GM21723 (cell line): ENCODE results near the gene KCNJ6.
"Not testable (repeated sequence)": the region's sequence is repeated elsewhere in the genome, so short reads cannot be mapped to it uniquely, and the experiment has no call there.

Experiments used
- ATAC-seq: cut with Tn5 transposase; IDR thresholded peaks from one replicate; pipeline ENCODE4 v1.9.1; 2021; ENCODE audit warnings: mild to moderate bottlenecking, moderate library complexity; ENCODE audit not compliant: unreplicated experiment

Gene KCNJ6

DNA sequence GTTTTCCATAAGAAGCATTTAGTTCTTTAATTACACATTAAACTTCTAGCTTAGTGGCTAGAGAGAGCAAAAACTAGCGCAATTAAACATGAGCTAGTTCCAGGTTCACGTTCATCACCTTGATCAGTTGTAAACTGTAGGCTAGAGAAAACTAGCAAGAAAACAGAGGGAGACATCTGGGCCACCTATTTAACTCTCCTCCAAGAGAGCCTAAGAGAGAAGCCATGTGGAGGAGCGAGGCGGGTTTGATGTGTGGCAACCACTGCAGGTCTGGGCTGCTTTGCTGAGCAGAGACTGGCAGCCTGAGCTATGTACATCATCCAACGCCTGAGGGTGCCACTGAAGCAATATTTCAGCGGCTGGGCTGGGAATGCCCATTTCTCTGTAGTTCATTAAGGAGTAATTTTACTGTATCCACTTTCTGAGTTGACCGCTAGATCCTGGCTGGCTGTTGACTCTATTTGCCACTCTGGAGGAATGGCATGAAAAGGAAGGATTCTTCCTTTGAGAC is 296.7 kb downstream of the KCNJ6 start:
- no peak for ATAC-seq

DNA sequence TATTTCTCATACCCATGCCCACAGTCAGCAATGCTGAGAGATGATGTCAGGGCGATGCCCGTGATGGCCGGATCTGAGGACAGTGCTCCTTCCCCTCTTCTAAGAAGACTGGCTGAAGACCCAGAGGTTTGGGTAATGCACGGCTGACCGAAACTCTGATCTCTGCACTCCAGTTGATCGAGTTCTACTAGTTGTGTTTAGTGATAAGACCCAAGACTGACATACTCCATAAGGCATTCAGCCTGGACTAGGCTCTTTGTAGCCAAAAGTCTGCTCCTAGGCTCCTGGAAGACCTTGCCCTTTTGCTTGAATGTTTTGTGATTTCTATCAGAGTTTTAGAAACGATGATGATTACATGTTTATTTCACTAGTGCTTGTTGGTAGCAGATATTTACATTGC is 298.2 kb downstream of the KCNJ6 start:
- no peak for ATAC-seq

DNA sequence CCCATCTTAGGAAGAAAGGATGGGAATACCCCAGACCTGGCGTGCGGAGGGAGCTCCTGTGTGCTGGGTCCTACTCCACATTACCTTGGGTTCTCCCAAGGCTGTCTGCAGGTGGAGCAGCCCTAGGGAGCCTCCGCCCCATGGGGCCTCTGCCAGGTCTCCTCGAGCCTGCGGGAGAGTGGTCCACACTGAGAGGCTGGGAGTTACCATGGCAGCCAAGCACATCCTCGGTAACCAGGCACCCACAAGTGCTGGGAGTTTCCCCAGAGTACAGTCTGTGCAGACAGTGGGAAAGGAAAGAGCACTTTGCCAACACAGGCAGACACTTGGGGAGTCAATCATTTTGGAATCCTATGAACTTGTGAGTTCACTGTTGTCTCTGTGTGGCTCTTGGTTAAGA is 300.3 kb downstream of the KCNJ6 start:
- ATAC-seq = no peak

DNA sequence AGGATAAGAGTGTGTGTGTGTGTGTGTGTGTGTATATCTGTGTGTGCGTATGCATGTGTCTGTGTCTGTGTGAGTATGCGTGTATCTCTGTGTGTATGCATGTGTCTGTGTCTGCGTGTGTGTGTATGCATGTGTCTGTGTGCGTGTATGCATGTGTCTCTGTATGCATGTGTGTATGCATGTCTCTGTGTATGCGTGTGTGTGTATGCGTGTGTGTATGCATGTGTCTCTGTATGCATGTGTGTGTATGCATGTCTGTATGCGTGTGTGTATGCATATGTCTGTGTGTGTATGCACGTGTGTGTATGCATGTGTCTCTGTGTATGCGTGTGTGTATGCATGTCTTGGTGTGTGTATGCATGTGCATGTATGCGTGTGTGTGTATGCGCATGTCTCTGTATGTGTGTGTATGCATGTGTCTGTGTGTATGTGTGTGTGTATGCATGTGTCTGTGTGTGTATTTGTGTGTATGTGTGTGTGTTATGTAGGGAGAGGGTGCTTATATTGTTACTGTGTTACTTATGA is 301.8 kb downstream of the KCNJ6 start:
- ATAC-seq = no peak

DNA sequence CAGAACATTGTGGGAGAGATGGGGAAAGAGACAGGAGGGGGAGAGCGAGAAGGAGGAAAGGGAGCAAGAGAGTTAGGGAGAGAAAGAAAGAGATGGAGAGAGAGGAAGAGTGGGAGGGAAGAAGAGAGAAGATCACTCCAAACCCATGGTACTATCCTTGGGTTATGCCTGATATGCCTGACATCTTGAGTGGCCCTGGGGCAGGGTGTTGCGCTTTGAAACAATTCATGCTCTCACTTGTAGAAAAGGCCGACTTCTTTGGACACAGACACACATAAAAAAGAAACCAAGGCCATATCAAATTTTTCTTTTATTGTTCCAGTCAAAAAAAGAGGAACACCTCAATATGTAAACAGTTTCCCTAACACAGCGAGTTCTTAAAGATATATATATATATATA is 309.2 kb downstream of the KCNJ6 start:
- ATAC-seq = no peak

DNA sequence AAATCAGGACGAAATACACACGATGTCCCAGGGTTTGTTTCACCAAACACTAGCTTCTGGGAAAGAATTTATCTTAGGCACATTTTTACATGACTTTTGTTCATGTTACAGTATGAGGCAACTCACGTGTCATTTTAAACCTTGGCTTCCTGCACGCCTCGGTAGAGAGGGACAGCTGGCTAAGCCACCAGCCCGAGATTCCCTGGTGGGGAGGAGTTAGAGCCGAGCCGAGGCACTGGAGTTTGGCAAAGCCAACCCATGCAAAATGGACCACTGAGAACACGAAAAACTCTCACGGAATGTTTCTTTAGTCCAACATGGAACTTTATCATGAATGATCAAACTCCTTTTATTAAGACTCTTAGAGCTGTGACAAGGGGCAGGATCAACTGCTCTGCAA is 309.7 kb downstream of the KCNJ6 start:
- ATAC-seq = no peak

DNA sequence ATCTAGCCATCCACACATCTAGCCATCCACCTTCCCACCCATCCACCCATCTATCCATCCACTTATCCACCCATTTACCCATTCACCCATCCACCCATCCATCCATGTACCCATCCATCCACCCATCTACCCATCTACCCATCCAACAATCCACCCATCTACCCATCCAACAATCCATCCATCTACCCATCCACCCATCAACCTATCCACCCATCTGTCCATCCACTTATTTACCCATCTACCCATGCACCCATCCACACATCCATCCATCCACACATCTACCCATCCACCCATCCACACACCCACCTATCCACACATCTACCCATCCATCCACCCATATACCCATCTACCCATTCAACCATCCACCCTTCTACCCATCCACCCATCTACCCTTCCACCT is 311.3 kb downstream of the KCNJ6 start:
- no peak for ATAC-seq

DNA sequence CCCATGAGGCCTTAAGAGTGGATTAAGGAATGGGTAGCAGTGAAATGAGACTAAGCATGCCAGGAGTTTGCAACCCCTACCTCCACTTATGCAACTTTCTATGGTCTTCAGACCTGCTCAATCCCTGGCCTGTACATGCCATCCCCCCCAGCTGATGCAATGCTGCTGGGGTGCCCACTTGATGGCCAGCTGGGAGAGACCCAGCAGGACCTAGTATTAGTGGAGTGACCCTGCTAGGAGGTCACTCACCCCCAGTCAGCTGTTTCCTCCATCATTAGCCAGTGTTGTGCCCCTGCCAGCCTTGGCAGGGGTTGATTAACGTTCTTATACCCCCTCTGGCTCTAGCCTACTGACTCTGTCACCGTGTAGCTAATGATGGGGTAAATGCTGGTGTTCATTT is 313.1 kb downstream of the KCNJ6 start:
- ATAC-seq = no peak

DNA sequence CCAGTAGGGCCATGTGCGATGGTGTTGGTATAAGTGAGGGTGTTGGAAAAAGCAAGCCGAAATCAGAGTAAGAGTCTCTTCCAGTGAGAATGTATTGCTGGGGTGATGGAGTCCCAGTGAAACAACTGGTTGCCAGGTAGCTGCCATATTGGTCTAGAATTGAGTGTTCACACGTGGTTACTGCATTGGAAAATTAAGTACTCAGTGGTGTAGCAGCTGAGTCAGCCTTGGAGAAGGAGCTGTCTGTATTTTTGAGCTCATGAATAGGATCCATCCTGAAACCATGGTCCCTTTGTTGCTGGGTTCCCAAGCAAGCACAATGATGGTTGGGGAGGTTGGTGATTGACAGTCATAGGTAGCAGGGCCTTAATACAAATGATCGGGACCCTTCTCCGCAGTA is 314.3 kb downstream of the KCNJ6 start:
- ATAC-seq = no peak

DNA sequence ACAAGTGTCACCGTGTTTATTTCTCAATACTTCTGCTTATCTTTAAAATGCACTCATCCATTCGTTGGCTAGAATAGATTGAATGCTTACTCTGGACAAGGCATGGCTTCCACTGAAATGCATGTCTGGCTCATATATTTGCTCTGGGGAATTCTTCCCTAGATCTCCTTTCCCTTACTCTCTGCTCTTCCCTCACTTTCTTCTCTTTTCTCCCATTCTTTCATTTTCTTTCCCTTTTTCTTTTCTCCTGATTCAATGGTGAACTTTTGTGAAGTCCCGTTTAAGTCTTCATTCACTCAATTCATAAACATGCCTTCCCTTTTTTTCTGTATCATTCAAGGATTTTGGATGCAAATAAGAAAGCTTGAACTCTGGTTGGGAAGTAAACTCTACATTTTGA is 315.2 kb downstream of the KCNJ6 start:
- no peak for ATAC-seq

DNA sequence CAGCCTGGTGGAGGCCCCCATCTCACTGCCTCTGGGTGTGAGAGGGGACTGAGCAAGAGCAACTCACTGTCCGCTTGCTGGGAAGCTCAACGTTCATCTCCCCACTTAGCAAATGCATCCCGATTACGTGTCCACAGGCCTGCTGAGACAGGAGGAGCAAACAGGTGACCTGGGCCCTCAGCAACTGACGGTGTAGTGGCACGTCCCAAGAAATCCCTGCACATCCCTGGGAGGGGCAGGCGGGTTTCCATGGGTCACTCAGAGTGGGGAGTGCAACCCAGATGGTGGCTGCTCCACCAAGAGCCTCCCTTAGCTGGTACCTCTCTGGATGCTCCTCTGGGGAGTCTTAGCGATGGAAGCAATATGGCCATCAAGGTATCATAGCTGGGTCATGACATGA is 320.3 kb downstream of the KCNJ6 start:
- ATAC-seq = no peak

DNA sequence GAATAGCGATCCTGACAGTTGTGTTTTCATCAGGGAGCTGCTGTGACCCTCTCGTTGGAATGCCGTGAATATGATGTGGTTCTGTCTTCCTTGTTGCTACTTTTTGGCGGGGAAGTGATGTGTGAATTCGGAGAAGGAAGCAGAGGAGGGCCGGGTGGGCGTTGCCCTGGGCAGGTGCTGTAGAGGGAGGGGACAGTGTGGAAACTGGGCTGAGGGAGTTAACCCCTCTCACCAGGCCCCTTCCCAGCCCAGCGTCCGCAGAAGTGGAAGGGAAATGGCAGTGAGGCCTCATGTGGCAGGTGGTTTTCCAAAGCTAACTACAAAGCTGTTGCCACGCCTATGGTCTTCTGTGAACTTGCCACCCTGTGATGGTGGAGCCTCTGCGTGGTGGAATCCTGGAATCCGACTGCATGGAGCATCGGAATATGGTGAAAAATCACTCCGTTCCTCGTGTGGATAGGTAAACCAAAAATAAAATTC is 321.7 kb downstream of the KCNJ6 start:
- no peak for ATAC-seq

DNA sequence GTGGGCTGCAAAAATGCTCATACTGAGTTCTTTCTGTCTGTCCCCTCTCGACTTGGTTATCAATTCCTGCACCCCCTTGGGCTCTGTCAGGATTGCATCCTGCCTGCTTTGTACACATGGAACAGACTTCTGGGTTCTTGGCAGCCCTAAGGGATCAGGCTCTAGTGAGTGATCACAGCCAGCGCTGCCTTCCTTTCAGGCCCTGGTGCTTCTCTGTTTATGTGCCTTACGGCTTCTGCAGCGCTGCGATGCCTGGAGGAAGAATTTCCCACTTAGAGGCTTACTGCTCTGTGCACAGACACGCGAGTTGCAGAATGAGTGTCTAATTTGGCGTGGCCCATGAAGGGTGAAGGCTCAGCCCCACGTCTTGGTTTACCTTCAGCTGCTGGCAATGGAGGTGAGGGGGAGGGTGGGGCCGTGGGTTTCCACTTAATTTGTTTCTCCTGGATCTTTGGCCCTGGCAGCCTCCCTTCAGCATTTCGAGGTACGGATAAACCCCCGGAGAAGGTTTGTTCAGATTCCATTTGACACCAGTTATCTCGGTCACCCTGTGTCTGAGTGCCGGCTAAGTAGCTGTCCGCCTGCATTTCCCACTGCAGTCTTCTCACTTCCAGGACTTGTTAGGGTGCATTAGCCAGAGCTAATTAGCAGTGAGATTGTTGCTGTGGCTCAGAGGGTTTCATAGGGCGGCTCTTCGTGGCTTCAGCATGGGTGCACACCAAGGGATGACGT is 322.4 kb downstream of the KCNJ6 start:
- ATAC-seq = no peak

DNA sequence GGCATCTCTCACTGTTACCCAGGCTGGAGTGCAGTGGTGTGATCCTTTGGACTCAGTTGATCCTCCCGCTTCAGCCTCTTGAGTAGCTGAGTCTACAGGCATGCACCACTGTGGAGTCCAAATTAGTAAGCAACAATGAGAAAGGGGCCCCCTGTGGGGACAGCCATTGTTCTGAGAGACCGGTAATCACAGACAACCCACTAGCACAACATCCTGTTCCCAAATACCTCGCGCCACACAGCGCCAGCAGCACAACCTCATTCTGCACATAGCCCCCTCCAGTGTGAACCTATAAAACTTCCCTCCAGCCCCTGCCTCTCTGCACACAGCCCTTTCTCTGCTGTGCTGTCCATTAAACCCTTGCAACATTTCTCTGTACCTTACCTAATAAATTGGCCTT is 323.2 kb downstream of the KCNJ6 start:
- no peak for ATAC-seq

DNA sequence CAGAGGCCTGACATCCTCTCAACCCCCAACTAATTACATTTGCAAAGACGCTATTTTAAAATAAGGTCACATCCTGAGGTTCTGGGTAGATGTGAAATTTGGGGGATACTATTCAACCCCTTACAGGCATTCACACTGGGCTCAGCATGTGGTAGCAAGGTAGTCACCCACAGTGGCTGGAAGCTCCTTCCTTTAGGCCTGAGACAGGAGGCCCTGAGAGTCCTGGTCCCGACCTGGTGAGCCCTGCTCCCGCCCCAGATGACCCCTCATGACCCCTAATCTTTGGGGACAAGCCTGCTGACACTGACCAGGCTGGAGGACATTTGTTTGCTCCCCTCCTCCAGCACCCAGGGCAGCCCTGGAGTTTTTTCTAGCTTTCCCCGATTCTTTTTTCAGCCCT is 323.8 kb downstream of the KCNJ6 start:
- ATAC-seq = no peak

DNA sequence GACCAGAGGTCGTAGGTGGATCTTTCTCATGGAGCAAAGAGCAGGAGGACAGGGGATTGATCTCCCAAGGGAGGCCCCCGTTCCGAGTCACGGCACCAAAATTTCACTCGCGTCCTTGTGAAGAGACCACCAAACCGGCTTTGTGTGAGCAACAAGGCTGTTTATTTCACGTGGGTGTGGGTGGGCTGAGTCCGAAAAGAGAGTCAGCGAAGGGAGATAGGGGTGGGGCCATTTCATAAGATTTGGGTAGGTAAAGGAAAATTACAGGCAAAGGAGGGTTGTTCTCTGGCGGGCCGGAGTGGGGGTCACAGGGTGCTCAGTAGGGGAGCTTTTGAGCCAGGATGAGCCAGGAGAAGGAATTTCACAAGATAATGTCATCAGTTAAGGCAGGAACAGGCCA is 324.3 kb downstream of the KCNJ6 start:
- not testable (repeated sequence) for ATAC-seq

DNA sequence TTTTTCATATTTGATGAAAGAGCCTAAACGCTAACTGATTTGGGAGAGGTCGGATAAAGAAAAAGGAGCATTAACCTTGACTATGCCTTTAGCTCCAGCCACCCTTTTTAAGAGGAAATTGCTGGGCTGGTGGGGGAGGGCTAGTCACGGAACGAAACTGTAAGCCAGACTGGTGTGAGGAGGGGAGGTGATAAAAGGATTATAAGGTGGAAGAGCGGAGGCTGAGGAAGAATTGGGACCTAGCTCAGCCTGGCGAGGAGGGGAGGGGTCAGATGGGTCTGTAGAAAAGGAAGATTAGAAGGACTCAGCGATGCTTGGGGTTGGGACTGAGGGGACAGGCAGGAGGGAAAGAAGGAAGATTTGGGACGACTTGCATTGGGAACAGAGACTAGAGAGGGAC is 325.4 kb downstream of the KCNJ6 start:
- not testable (repeated sequence) for ATAC-seq

DNA sequence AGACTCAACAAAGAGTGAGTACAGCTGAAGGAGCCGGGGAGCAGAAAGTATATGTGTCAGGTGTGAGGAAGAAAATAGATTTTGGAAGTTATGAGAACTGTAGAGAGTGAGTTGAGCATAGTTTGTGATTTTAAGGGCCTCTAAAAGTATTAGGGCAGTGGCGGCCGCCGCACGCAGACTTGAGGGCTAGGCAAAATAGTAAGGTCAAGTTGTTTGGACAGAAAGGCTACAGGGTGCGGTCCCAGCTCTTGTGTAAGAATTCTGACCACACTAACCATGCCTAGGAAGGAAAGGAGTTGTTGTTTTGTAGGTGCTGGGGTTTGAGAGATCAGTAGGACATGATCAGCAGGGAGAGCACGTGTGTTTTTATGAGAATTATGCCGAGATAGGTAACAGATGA is 327.6 kb downstream of the KCNJ6 start:
- ATAC-seq = not testable (repeated sequence)

DNA sequence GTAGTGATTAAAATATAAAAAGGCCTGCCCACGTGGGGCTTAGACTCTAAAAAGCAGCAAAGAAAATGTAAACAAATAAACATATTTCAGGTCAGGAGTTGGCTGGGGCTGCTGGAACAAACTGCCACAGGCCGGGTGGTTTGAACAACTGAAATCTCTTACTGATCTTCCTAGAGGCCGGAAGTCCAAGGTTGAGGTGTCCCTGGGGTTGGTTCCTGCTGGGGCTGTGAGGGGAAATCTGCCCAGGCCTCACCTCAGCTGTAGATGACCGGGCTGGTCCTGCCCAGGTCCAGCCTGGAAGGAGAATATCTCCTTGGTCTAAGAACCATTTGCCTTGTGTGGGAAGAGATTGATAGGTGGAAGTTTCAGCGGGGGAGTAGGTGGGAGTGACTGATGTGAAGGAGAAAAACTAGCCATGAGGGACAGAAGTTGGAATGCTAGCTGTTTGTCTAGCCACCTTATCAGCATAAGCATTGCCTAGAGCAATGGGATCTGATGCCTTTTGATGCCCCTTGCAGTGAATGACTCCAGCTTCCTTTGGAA is 328.6 kb downstream of the KCNJ6 start:
- no peak for ATAC-seq

DNA sequence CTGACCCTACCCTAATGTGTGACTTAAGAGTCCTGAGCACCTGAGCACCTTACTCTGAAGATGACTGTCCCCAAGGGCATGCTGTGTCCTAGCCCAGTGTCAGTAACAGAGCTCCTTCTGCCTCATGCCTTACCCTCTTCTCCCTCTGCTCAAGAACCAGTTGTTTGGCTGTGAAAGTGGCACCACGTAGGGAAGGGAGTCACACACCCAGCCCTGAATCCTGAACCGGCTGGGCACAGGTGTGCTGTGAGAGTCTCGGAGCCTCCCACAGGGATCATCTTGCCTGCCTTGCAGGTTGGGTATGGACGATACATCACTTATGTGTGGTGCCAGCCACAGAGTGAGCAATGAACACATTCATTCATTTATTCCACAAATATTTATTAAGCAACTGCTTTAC is 329.1 kb downstream of the KCNJ6 start:
- no peak for ATAC-seq

DNA sequence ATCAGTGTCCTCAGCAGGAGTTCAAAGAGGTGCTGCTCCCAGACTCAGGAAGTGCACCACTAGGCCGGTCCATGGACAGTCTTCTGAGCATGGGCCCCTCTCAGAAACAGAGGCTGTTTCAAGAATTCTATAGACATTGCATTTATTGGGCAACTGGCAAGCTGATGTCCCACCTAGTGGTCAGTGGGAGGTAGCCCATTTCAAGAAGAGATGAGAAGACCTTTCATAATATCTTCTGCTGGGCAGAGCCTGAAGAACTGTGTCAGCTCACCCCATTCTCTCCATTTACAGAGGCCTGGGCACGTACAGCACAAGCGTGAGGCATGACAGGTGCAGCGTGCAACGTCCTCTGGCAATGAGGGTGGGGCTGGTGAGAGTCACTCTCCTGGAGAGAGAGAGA is 333.7 kb downstream of the KCNJ6 start:
- ATAC-seq = no peak

DNA sequence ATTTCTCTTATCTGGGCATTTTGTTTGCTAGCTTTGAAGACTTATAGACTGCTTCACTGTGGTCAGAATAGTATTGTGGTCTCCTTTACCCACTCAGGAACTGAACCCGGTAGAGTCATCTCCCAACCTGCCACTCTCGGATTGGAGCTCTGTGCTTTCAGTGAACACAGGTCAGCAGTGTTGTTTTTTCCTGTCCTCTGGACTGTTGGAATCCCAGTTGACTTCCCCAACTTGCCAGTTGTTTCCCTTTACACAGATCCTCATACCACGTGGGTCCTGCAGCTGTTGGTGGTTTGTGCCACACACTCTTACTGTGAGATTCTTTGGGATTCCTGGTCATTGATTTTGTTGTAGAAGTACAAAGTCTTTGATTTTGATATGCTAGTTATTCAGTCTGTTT is 335.6 kb downstream of the KCNJ6 start:
- no peak for ATAC-seq
